CD14-positive monocyte (primary cell): ENCODE data around the gene CUL4A. TPM values are rescaled to one million over a fixed set of nuclear protein-coding genes. Genes with fewer than 3 reads are reported as not detected.

Experiments used
- DNase-seq, 3 donors: peaks; one replicate each; pipeline ENCODE4 v3.0.0-alpha.2; 2011 to 2022
- H2AFZ ChIP-seq: 2 replicates; pipeline ENCODE4 v1.6.0; 2012; ENCODE audit warnings: mild to moderate bottlenecking, low read depth, low read length, inconsistent platforms; ENCODE audit not compliant: insufficient read depth, poor library complexity, severe bottlenecking
- H3K27ac ChIP-seq, 2 donors: 1 replicate in 1 of 2; 2 replicates in 1 of 2; pipeline ENCODE4 v1.5.1; 2012 to 2013; ENCODE audit warnings: low read length in 2 of 2, control low read depth in 1 of 2, inconsistent platforms in 1 of 2, low read depth in 1 of 2, mild to moderate bottlenecking in 1 of 2
- H3K27me3 ChIP-seq, 2 donors: one replicate each; pipeline versions ENCODE4 v1.6.0 to v1.6.1; 2011 to 2013; ENCODE audit warnings: low read length in 2 of 2; ENCODE audit not compliant: control insufficient read depth in 2 of 2, insufficient read depth in 2 of 2
- H3K36me3 ChIP-seq, 2 donors: replicated peaks in 1 of 2; 1 replicate in 1 of 2; 2 replicates in 1 of 2; pipeline versions ENCODE4 v1.5.1 to v1.6.1; 2012 to 2013; ENCODE audit warnings: low read length in 2 of 2, control low read depth in 1 of 2, inconsistent platforms in 1 of 2, mild to moderate bottlenecking in 1 of 2; ENCODE audit not compliant: insufficient read depth in 2 of 2, control insufficient read depth in 1 of 2
- H3K4me1 ChIP-seq, 2 donors: 1 replicate in 1 of 2; 2 replicates in 1 of 2; pipeline versions ENCODE4 v1.5.1 to v1.6.1; 2012 to 2013; ENCODE audit warnings: low read length in 2 of 2, control low read depth in 1 of 2, inconsistent platforms in 1 of 2, mild to moderate bottlenecking in 1 of 2, moderate library complexity in 1 of 2; ENCODE audit not compliant: insufficient read depth in 2 of 2, control insufficient read depth in 1 of 2
- H3K4me2 ChIP-seq: replicated peaks from 2 replicates; pipeline ENCODE3; 2012; ENCODE audit warnings: low read length, moderate library complexity, mild to moderate bottlenecking; ENCODE audit not compliant: poor library complexity, severe bottlenecking; ENCODE audit errors: extremely low read depth
- H3K4me3 ChIP-seq, 3 experiments: fragments of 200-600 bp in 1 of 3; sonication (generic) in 1 of 3; replicated peaks in 1 of 3; 1 replicate in 2 of 3; 2 replicates in 1 of 3; pipeline ENCODE4 v1.5.1; 2011 to 2013; ENCODE audit warnings: low read length in 3 of 3, mild to moderate bottlenecking in 3 of 3, control low read depth in 2 of 3, low read depth in 2 of 3, inconsistent platforms in 1 of 3, moderate library complexity in 1 of 3
- H3K79me2 ChIP-seq: 2 replicates; pipeline ENCODE4 v1.6.0; 2012; ENCODE audit warnings: mild to moderate bottlenecking, control low read depth, inconsistent platforms, low read length, moderate library complexity; ENCODE audit not compliant: insufficient read depth
- H3K9ac ChIP-seq: 2 replicates; pipeline ENCODE4 v1.6.0; 2017; ENCODE audit warnings: low read length, mild to moderate bottlenecking; ENCODE audit not compliant: insufficient read depth, poor library complexity, severe bottlenecking
- H3K9me3 ChIP-seq, 2 donors: replicated peaks in 1 of 2; 1 replicate in 1 of 2; 2 replicates in 1 of 2; pipeline versions ENCODE4 v1.5.1 to v1.6.1; 2012 to 2013; ENCODE audit warnings: low read length in 2 of 2, control low read depth in 1 of 2; ENCODE audit not compliant: control insufficient read depth in 1 of 2, insufficient read depth in 1 of 2
- H4K20me1 ChIP-seq: 2 replicates; pipeline ENCODE4 v1.6.0; 2012; ENCODE audit warnings: mild to moderate bottlenecking, low read length, control low read depth, moderate library complexity; ENCODE audit not compliant: insufficient read depth
- H3K27ac Mint-ChIP-seq, 7 donors: one replicate each; pipeline ENCODE4 v1.8.0; 2020; ENCODE audit warnings: mild to moderate bottlenecking in 7 of 7, mixed read lengths in 7 of 7, moderate library complexity in 6 of 7, inconsistent platforms in 2 of 7
- H3K27me3 Mint-ChIP-seq, 3 donors: one replicate each; pipeline ENCODE4 v1.8.0; 2021 to 2022; ENCODE audit warnings: low read depth in 3 of 3, mild to moderate bottlenecking in 3 of 3, mixed read lengths in 3 of 3, moderate library complexity in 3 of 3, inconsistent platforms in 1 of 3
- H3K36me3 Mint-ChIP-seq, 2 donors: one replicate each; pipeline ENCODE4 v1.8.0; 2020; ENCODE audit warnings: mixed read lengths in 2 of 2, inconsistent platforms in 1 of 2, mild to moderate bottlenecking in 1 of 2
- H3K4me1 Mint-ChIP-seq: one replicate; pipeline ENCODE4 v1.8.0; 2020; ENCODE audit warnings: mild to moderate bottlenecking, mixed read lengths
- H3K4me3 Mint-ChIP-seq, 2 donors: one replicate each; pipeline ENCODE4 v1.8.0; 2020; ENCODE audit warnings: mild to moderate bottlenecking in 2 of 2, mixed read lengths in 2 of 2, moderate library complexity in 1 of 2
- H3K9me3 Mint-ChIP-seq, 7 donors: one replicate each; pipeline ENCODE4 v1.8.0; 2020 to 2022; ENCODE audit warnings: mixed read lengths in 7 of 7, mild to moderate bottlenecking in 6 of 7, moderate library complexity in 6 of 7, inconsistent platforms in 2 of 7
- WGBS: methylation state at CpG from one replicate; pipeline ENCODE4 v1.1.5; 2013; ENCODE audit warnings: missing lambda C conversion rate; ENCODE audit not compliant: insufficient coverage; 5-methylcytosine and 5-hydroxymethylcytosine counted together
- intact Hi-C, 2 donors: fragments of 100-400 bp; cut with micrococcal nuclease; formaldehyde crosslinking; loops; one replicate each; pipeline versions ENCODE4 v1.15.0 to v1.15.1; 2023
- polyA plus RNA-seq, 3 donors: library from polyadenylated mRNA; depleted of rRNA in 1 of 3; unstranded in 2 of 3; stranded (reverse) in 1 of 3; fragments of 300-500 nt in 2 of 3; fragments of >200 nt in 1 of 3; fragmentation: Illumina TruSeq in 2 of 3; gene quantifications; 1 replicate in 2 of 3; 2 replicates in 1 of 3; pipeline ENCODE4 v1.2.3, GENCODE V29; 2012 to 2021
- TF ChIP-seq, protein P1 (sequence below): fragments of 200-600 bp; IDR thresholded peaks from one replicate; pipeline ENCODE4 v1.8.0; 2022; ENCODE audit warnings: antibody characterized with exemption, mild to moderate bottlenecking

CUL4A gene
- polyA plus RNA-seq, 3 donors, result 32.0 to 53.9 (median 33.7) TPM

- Histone ChIP-seq H3K4me1 (peaks cover 0 to 13% of the 10 kb centered on the region in 2 donors), H2AFZ (no peak overlapping the region), H3K79me2 (no peaks in the 10 kb centered on the region), H3K27me3 (peaks cover 0 to 4% of the 10 kb centered on the region in 2 donors), H3K36me3 (no peaks in the 10 kb centered on the region), H3K9me3 (peaks cover 0 to 3% of the 10 kb centered on the region in 2 donors), H3K4me2 (no peak overlapping the region), H3K27ac (no peak overlapping the region), H3K4me3 (no peak overlapping the region), H3K9ac (no peak overlapping the region), H4K20me1 (no peaks in the 10 kb centered on the region)
- intact Hi-C loops, result no loop called here
- DNase-seq, result no peak
- Mint-ChIP-seq H3K4me1 (peaks cover 15% of the 10 kb centered on the region), H3K27me3 (peaks cover 11 to 27% (median 23%) of the 10 kb centered on the region in 3 donors), H3K27ac (peak overlapping the region in 1 of 7 donors; percentile 2), H3K36me3 (peaks cover 21 to 29% of the 10 kb centered on the region in 2 donors), H3K9me3 (peaks cover 0 to 8% (median 4%) of the 10 kb centered on the region in 7 donors), H3K4me3 (no peak overlapping the region)
- WGBS, result 94% methylated on average over 4 of the region's 7 CpGs
- TF ChIP-seq, protein P1, sequence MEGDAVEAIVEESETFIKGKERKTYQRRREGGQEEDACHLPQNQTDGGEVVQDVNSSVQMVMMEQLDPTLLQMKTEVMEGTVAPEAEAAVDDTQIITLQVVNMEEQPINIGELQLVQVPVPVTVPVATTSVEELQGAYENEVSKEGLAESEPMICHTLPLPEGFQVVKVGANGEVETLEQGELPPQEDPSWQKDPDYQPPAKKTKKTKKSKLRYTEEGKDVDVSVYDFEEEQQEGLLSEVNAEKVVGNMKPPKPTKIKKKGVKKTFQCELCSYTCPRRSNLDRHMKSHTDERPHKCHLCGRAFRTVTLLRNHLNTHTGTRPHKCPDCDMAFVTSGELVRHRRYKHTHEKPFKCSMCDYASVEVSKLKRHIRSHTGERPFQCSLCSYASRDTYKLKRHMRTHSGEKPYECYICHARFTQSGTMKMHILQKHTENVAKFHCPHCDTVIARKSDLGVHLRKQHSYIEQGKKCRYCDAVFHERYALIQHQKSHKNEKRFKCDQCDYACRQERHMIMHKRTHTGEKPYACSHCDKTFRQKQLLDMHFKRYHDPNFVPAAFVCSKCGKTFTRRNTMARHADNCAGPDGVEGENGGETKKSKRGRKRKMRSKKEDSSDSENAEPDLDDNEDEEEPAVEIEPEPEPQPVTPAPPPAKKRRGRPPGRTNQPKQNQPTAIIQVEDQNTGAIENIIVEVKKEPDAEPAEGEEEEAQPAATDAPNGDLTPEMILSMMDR, result no peak
Observed at GRCh38 chr13:113168211-113168610, 41.2 kb upstream of the CUL4A start.

DNA sequence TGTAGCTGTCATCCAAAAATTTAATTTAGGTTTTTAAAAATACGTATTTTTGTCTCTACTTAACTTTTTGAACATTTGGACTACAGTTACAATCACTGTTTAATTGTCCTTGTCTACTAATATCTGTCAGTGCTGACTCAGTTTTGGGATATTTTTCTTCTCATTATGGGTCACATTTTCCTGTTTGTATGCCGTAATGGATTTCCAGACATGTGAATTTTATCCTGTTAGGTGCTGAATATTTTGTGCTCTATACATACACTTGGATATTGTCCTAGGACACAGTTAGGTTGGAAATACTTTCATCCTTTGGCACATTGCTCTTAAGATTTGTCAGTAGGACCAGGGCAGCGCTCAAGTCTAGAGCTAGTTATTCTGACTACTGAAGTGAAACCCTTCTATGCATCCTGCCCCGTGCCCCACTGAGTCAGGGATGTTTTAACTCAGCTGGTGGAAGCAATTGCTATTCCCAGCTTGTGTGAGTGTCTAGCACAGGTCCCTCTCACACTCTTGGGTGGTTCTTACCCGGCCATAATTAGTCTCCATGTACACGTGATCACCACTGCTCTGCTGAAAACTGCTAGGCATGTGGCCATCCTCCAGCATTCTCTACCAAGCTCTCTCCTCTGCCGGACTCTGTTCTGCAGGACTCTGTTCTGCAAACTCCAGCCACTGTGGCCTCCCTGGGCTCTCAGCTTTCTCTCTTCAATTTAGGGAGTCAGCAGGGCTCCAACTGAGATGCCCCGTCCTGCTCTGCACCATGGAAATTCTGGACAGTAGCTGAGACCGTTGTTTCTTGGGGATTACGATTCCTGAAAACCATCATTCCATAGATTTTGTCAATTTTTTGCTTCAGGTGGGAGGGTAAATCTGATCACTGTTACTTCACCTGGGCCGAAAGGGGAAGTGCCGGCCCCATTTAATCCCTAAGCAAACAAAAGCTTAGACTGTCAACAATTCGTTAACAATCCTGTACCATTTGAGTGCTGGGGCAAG, 39.8 kb upstream of the CUL4A start:
- H3K4me2 ChIP-seq, result no peak overlapping the region
- intact Hi-C loops, result no loop called here
- TF ChIP-seq, protein P1, result no peak
- H3K4me3 ChIP-seq, result no peak overlapping the region
- Mint-ChIP-seq H3K4me1 (peaks cover 19% of the 10 kb centered on the region), H3K36me3 (peaks cover 21 to 29% of the 10 kb centered on the region in 2 donors), H3K9me3 (peaks cover 0 to 4% (median 4%) of the 10 kb centered on the region in 7 donors), H3K27me3 (peaks cover under 1 to 13% (median 10%) of the 10 kb centered on the region in 3 donors), H3K27ac (peak overlapping the region in 1 of 7 donors; percentile 62), H3K4me3 (no peak overlapping the region)
- 98% methylated on average over 6 of the region's 13 CpGs for WGBS
- no peaks in the 10 kb centered on the region for H4K20me1 ChIP-seq
- peaks cover 0 to 13% of the 10 kb centered on the region in 2 donors for H3K4me1 ChIP-seq
- no peak overlapping the region for H2AFZ ChIP-seq
- peaks cover 0 to 3% of the 10 kb centered on the region in 2 donors for H3K9me3 ChIP-seq
- no peak overlapping the region for H3K9ac ChIP-seq
- no peak for DNase-seq
- H3K36me3 ChIP-seq, result no peaks in the 10 kb centered on the region
- H3K79me2 ChIP-seq, result no peaks in the 10 kb centered on the region
- H3K27ac ChIP-seq, result no peak overlapping the region
- no peaks in the 10 kb centered on the region for H3K27me3 ChIP-seq
